Testis (tissue), 3 donors: Measurements from ENCODE around the gene IRF2BPL. TPM values are rescaled to one million over a fixed set of nuclear protein-coding genes. Genes with fewer than 3 reads are reported as not detected.

Source experiments
- DNase-seq: peaks from one replicate; pipeline ENCODE4 v3.0.0-alpha.2; 2019
- H3K27ac ChIP-seq, 2 donors: fragments of 200-600 bp; sonication (generic); one replicate each; pipeline ENCODE4 v1.5.1; 2019
- H3K27me3 ChIP-seq: fragments of 200-600 bp; sonication (generic); one replicate; pipeline ENCODE4 v1.5.1; 2019
- H3K36me3 ChIP-seq: fragments of 200-600 bp; sonication (generic); one replicate; pipeline ENCODE4 v1.5.1; 2017; ENCODE audit warnings: low read depth; ENCODE audit errors: missing control alignments
- H3K4me1 ChIP-seq: fragments of 200-600 bp; sonication (generic); one replicate; pipeline ENCODE4 v1.5.1; 2019
- H3K4me3 ChIP-seq, 2 donors: fragments of 200-600 bp; sonication (generic); one replicate each; pipeline ENCODE4 v1.5.1; 2017 to 2019
- H3K9me3 ChIP-seq: fragments of 200-600 bp; sonication (generic); one replicate; pipeline ENCODE4 v1.5.1; 2017
- POLR2A ChIP-seq: fragments of 450-650 bp; IDR thresholded peaks from one replicate; pipeline ENCODE4 v1.6.1; 2017; ENCODE audit warnings: antibody characterized with exemption, mild to moderate bottlenecking, moderate library complexity
- WGBS, 2 donors: methylation state at CpG; one replicate each; pipeline ENCODE4 v1.1.5; 2018; 5-methylcytosine and 5-hydroxymethylcytosine counted together
- intact Hi-C: fragments of 100-400 bp; cut with DNase I; formaldehyde crosslinking; loops from one replicate; pipeline ENCODE4 v1.15.1; 2023; ENCODE audit warnings: low total_unique reads
- polyA plus RNA-seq: library from polyadenylated mRNA; stranded (reverse); fragments of 350-450 nt; fragmentation: Illumina TruSeq; extraction: RNeasy Lipid Tissue Mini Kit (QIAGEN cat#74804); gene quantifications from one replicate; pipeline ENCODE4 v1.2.3, GENCODE V29; 2014; ENCODE audit warnings: low read depth, low replicate concordance; ENCODE audit not compliant: insufficient read depth
- total RNA-seq, 2 donors: library from RNA; depleted of rRNA; stranded (reverse); fragments of >200 nt; gene quantifications; one replicate each; pipeline ENCODE4 v1.2.3, GENCODE V29; 2016
- TF ChIP-seq, protein P1 (sequence below), 3 experiments: fragments of 450-650 bp in 2 of 3; fragments of 200-600 bp in 1 of 3; sonication (generic) in 1 of 3; IDR thresholded peaks; one replicate each; pipeline ENCODE4 v1.5.1; 2016 to 2019; ENCODE audit warnings: antibody characterized with exemption in 3 of 3, mild to moderate bottlenecking in 2 of 3, moderate library complexity in 1 of 3

Gene IRF2BPL
- total and polyA plus RNA-seq, 3 donors from 2014 or later = 30.9 to 120 (median 94.6) TPM

- DNase-seq = no peak
- no peaks in the 10 kb centered on the region for H3K9me3 ChIP-seq
- WGBS, 2 donors = 91 to 93% methylated on average over 3 of the region's 3 CpGs
- peaks cover 32% of the 10 kb centered on the region for H3K4me1 ChIP-seq
- H3K36me3 ChIP-seq = no peaks in the 10 kb centered on the region
- intact Hi-C loops = no loop called here
- no peak overlapping the region for H3K27ac ChIP-seq
- no peak for TF ChIP-seq POLR2A
- TF ChIP-seq, protein P1, sequence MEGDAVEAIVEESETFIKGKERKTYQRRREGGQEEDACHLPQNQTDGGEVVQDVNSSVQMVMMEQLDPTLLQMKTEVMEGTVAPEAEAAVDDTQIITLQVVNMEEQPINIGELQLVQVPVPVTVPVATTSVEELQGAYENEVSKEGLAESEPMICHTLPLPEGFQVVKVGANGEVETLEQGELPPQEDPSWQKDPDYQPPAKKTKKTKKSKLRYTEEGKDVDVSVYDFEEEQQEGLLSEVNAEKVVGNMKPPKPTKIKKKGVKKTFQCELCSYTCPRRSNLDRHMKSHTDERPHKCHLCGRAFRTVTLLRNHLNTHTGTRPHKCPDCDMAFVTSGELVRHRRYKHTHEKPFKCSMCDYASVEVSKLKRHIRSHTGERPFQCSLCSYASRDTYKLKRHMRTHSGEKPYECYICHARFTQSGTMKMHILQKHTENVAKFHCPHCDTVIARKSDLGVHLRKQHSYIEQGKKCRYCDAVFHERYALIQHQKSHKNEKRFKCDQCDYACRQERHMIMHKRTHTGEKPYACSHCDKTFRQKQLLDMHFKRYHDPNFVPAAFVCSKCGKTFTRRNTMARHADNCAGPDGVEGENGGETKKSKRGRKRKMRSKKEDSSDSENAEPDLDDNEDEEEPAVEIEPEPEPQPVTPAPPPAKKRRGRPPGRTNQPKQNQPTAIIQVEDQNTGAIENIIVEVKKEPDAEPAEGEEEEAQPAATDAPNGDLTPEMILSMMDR (IDR thresholded peaks at IDR 0.05) = no peak
- H3K27me3 ChIP-seq = no peaks in the 10 kb centered on the region
- H3K4me3 ChIP-seq = no peak overlapping the region
Observed at GRCh38 chr14:77071938-77072388, 43.5 kb upstream of the IRF2BPL start.

GRCh38 chr14:77069551-77069950 is 41.0 kb upstream of the IRF2BPL start:
- TF ChIP-seq, protein P1 (IDR thresholded peaks at IDR 0.05) = no peak
- no peak for TF ChIP-seq POLR2A
- no peak for DNase-seq
- H3K4me3 ChIP-seq = no peak overlapping the region
- no peaks in the 10 kb centered on the region for H3K27me3 ChIP-seq
- no peaks in the 10 kb centered on the region for H3K9me3 ChIP-seq
- intact Hi-C loops = loop anchor here (5.0 kb wide), 1 partner anchor 192 kb away; no protein-coding TSS in a partner anchor
- peak overlapping the region in 1 of 2 donors; percentile 72 for H3K27ac ChIP-seq
- H3K4me1 ChIP-seq = peaks cover 23% of the 10 kb centered on the region
- WGBS, 2 donors = 68 to 85% methylated on average over 5 to 7 of the region's 7 CpGs
- H3K36me3 ChIP-seq = no peaks in the 10 kb centered on the region

DNA sequence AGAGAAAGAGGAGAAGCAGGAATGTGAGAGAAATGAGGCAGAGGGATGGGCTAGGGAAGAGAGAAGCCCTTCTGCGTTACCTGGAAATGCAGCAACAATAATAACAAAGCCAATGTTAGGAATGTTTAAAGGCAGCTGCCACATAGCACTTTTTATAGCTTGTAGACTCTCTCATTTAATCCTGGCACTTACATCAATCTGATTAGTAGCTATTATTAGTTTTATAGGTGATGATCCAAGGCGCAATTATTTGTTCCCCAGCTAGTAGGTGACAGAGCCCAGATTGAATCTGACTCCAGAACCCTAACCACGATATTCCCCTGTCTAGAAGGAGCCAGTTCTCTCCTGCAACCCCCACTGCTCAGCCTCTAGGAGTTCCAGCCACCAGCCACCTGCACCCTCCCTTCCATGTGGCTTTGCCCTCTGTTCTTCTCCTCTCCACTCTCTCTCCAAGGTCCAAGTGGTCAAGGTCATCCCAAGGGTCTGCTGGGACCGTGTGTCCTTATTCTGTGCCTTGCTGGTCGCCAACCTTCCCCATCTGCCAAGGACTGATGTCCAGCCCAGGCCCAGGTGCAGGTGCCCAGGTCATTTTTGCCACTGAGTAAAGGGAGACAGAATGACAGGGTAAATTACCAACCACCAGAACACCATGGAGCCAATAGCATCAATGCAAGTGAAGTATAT is 40.2 kb upstream of the IRF2BPL start:
- Histone ChIP-seq H3K27ac (no peak overlapping the region), H3K27me3 (no peaks in the 10 kb centered on the region), H3K4me3 (no peak overlapping the region), H3K9me3 (no peaks in the 10 kb centered on the region), H3K36me3 (no peaks in the 10 kb centered on the region), H3K4me1 (peaks cover 23% of the 10 kb centered on the region)
- no peak for DNase-seq
- WGBS, 2 donors = 57 to 61% methylated on average over 5 of the region's 5 CpGs
- intact Hi-C loops = loop anchor here (5.0 kb wide), 1 partner anchor 191 kb away; no protein-coding TSS in a partner anchor
- no peak for TF ChIP-seq POLR2A
- TF ChIP-seq, protein P1 (IDR thresholded peaks at IDR 0.05) = no peak

GRCh38 chr14:77067632-77068516 is 39.4 kb upstream of the IRF2BPL start:
- 65 to 67% methylated on average over 10 to 11 of the region's 11 CpGs for WGBS, 2 donors
- Histone ChIP-seq H3K36me3 (no peaks in the 10 kb centered on the region), H3K27ac (no peak overlapping the region), H3K4me1 (peaks cover 23% of the 10 kb centered on the region), H3K9me3 (no peaks in the 10 kb centered on the region), H3K4me3 (no peak overlapping the region), H3K27me3 (no peaks in the 10 kb centered on the region)
- DNase-seq = peak; percentile 77
- intact Hi-C loops = loop anchor here (5.0 kb wide), 1 partner anchor 191 kb away; no protein-coding TSS in a partner anchor
- TF ChIP-seq POLR2A = no peak
- TF ChIP-seq, protein P1 (IDR thresholded peaks at IDR 0.05) = peak; percentile 53 to 83 (median 69)
